G401 (cell line): Measurements from ENCODE around the gene NXPE3. TPM values are rescaled to one million over a fixed set of nuclear protein-coding genes. Genes with fewer than 3 reads are reported as not detected.
A peak's percentile ranks its signal among the peaks of the same experiment; 100 is the strongest.

Experiments used
- DNase-seq: peaks from one replicate; pipeline ENCODE4 v3.0.0-alpha.2; 2015; ENCODE audit warnings: low spot score
- in situ Hi-C: cut with HindIII; loops from 2 replicates; pipeline ENCODE4 v1.10.0; 2016; ENCODE audit warnings: low sequenced_read_pairs, mixed read lengths
- total RNA-seq: library from RNA; depleted of rRNA; stranded (reverse); fragments of >200 nt; shearing (Covaris generic); gene quantifications from 2 replicates; pipeline ENCODE4 v1.2.3, GENCODE V29; 2014

NXPE3 gene
- total RNA-seq, 1 experiment from 2014 or later, result 12.3 TPM

DNA sequence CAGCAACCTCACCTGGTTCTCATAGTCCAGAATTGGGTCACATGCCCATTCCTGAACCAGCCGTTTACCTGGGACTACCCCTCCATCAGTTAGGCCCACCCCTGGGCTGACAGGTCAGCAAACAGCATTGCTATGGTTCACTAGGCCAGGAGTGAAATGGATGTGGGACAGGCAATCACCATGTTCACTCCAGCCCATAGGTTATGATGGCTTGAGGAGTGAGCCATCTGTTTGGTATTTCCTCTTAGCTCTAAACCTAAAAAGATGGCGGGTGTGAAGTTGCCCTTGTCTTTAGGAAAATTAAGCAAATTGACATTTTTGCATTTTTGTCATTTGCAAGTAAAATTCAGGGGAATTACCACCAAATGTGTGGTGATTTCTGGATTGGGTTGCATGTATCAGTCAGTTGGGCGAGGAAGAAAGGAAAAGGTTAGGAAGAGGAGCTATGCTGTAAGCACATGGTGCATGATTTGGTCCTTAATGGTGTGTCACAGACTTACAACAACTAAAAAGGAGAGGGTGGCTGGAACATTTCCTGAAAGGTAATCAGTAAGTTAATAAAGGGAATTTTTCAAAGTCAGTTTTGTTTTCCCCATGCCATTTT is 17.2 kb downstream of the NXPE3 start:
- no peak for DNase-seq

DNA sequence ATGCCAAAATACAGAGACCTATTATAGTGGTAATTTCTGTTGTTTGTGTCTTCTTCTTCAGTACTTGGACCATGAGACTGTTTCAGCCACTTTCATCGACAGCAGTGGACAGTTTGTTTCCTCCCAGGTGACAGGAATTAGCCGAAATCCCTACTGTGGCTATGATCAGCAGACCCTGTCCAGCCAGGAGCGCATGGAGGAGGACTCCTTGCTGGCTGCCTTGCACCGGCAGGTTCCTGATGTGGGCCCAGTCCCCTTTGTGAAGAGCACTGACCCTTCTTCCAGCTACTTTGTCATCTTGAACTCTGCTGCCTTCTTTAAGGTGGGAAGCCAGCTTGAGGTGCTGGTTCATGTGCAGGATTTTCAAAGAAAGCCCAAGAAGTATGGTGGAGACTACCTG is 22.2 kb downstream of the NXPE3 start:
- DNase-seq, result no peak
- in situ Hi-C loops, result loop anchor here (25.0 kb wide), 1 partner anchor 436 kb away; no protein-coding TSS in a partner anchor

More for the DNA sequence above, 17.2 kb downstream of the NXPE3 start:
- in situ Hi-C loops, result no loop called here

GRCh38 chr3:101802179-101802578 is 23.2 kb downstream of the NXPE3 start:
- DNase-seq, result no peak
- in situ Hi-C loops, result loop anchor here (25.0 kb wide), 1 partner anchor 435 kb away; no protein-coding TSS in a partner anchor

DNA sequence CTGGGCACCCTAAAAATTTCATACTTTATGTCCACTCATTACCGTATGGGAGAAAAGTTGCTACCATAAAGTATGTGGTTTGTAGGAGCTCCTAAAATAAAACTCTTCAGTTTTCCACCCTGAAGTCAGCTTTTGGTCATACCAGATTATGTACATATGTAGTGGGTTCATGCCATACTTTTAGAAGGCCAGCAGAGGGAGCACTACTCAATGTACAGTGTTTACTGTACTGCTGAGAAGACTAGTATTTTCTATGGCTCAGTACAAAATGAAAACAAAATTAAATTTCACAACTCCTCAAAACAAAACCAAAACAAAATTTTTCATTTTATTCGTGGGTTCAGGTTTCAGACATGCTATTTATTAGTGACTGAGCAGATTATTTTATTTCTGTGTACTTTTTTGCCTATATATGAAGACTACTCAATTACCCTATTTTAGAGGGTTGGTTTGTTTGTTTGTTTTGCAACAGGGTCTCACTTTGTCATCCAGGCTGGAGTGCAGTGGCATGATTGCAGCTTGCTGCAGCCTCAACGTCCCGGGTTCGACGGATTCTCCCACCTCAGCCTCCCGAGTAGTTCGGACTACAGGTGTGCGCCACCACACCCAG is 24.3 kb downstream of the NXPE3 start:
- in situ Hi-C loops, result loop anchor here (25.0 kb wide), 1 partner anchor 434 kb away; no protein-coding TSS in a partner anchor
- DNase-seq, result peak; percentile 86

- DNase-seq, result no peak
- in situ Hi-C loops, result loop anchor here (25.0 kb wide), 1 partner anchor 433 kb away; no protein-coding TSS in a partner anchor
These were observed 24.9 kb downstream of the NXPE3 start for GRCh38 chr3:101803939-101804338.

DNA sequence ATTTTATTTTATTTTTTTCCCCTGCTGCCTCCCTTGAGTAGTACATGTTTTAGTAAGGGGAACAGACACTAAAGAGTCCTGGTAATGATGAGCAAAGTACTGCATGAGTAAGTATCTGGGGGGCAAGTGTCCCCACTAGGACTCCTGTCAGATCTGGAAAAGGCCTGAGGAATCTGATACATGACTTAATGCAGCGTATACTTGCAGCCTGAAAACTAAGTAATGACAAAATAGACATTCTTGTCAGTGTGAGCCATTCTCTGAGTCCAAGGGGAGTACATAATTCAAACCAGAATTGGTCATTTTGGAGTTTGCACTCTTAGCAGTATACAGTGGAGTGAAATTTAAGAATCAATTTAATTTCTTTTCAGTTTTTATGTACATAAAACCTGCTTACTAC is 27.5 kb downstream of the NXPE3 start:
- DNase-seq, result no peak
- in situ Hi-C loops, result loop anchor here (25.0 kb wide), 1 partner anchor 431 kb away; no protein-coding TSS in a partner anchor

- in situ Hi-C loops, result loop anchor here (25.0 kb wide), 1 partner anchor 429 kb away; no protein-coding TSS in a partner anchor
- DNase-seq, result no peak
These were observed 28.9 kb downstream of the NXPE3 start for GRCh38 chr3:101807888-101808287.

DNA sequence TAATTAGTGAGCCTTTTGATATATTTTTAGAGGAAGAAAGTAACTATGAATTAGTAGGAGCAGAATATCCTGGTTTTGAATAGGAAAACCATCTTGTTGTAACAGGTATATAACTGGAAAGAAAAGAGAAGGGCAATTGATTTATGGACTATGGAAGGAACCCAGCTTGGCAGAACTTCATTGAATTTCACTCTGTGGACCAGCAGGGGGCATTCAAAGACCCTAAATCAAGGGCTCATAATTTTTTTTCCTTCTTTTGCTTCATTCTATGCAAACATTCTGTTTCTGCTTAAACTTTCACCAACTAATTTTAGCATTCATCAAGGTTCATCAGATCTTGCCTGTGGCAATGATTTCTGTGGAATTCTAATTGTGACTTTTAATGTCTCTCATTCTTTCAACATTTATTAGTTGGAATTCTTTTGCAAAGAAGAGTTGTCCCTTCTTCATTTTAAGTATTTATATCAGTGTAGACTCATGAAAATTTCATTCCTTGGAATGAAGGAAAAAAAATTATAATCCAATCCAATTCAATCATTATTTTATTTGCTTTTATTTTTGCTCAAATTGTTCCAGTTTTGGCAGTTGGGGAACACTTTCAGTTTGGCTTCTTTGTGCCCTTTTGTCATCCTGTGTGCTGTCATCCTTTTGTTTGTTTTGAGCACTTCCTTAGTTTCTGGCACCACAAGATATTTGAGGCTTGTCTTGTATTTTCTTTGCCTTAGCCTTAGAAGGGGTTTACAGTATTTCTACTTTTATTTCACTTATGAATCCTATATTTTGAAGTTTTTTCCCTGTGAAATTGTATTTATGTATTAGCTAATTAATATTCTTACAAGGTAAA is 30.4 kb downstream of the NXPE3 start:
- DNase-seq, result no peak
- in situ Hi-C loops, result loop anchor here (25.0 kb wide), 1 partner anchor 428 kb away; no protein-coding TSS in a partner anchor

- no peak for DNase-seq
- in situ Hi-C loops, result loop anchor here (25.0 kb wide), 1 partner anchor 427 kb away; no protein-coding TSS in a partner anchor
These were observed 31.0 kb downstream of the NXPE3 start for GRCh38 chr3:101810022-101810418.

DNA sequence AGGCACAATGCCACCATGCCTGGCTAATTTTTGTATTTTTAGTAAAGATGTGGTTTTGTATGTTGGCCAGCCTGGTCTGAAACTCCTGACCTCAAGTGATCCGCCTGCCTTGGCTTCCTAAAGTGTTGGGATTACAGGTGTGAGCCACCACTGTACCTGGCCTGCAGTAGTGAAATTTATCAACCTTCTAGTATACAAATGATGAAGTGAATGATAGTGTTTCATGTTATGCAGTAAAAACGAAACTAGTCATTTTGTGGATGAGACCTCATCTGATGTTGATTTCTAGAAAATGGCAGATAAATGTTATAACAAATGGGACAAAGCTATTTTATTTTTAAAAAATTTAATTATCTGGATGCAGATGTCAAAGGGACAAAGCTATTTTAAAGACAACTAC is 32.9 kb downstream of the NXPE3 start:
- in situ Hi-C loops, result loop anchor here (25.0 kb wide), 1 partner anchor 425 kb away; no protein-coding TSS in a partner anchor
- DNase-seq, result no peak

DNA sequence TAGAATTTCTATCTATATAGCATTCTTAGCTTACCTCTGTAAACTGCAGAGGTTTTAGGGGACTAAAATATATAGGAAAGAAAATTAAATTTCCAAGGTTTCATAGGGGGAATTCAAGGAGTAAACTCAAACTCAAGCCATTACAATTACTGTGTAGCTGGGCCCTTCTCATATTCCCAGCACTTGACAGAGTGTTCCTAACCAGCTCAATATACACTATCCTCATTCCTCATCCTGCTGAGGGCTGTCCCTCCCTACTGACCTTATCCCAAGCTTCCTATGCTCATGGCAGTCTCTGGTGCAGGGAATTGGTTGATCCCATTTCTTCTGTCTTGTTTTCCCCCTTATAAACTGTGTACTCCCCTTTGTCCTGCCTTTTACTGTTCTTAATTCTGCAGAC is 33.9 kb downstream of the NXPE3 start:
- in situ Hi-C loops, result loop anchor here (25.0 kb wide), 1 partner anchor 424 kb away; no protein-coding TSS in a partner anchor
- DNase-seq, result no peak

GRCh38 chr3:101813817-101814440 is 34.9 kb downstream of the NXPE3 start:
- in situ Hi-C loops, result loop anchor here (25.0 kb wide), 1 partner anchor 423 kb away; no protein-coding TSS in a partner anchor
- DNase-seq, result no peak

- DNase-seq, result no peak
- in situ Hi-C loops, result loop anchor here (25.0 kb wide), 1 partner anchor 422 kb away; no protein-coding TSS in a partner anchor
These were observed 35.8 kb downstream of the NXPE3 start for GRCh38 chr3:101814835-101815234.

- in situ Hi-C loops, result loop anchor here (25.0 kb wide), 1 partner anchor 421 kb away; no protein-coding TSS in a partner anchor
- DNase-seq, result no peak
These were observed 37.5 kb downstream of the NXPE3 start for GRCh38 chr3:101816215-101817149.

DNA sequence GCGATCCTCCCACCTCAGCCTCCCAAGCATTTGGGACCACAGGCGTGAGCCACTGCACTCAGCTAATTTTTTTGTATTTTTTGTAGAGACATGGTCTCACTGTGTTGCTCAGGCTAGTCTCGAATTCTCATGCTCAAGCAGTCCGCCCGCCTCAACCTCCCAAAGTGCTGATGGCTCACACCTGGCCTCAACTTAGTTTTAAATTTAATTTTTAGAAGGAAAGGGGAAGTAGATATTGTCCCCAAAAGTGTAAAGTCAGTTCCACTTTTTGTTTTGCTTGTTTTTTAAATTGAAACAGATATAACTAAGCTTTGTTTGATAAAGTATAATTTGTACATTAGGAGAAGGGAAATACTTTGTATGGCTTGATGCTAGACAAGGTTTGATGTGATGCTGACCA is 39.0 kb downstream of the NXPE3 start:
- in situ Hi-C loops, result loop anchor here (25.0 kb wide), 1 partner anchor 419 kb away; no protein-coding TSS in a partner anchor
- no peak for DNase-seq

- in situ Hi-C loops, result loop anchor here (25.0 kb wide), 1 partner anchor 418 kb away; no protein-coding TSS in a partner anchor
These were observed 40.7 kb downstream of the NXPE3 start for GRCh38 chr3:101819649-101820206.

DNA sequence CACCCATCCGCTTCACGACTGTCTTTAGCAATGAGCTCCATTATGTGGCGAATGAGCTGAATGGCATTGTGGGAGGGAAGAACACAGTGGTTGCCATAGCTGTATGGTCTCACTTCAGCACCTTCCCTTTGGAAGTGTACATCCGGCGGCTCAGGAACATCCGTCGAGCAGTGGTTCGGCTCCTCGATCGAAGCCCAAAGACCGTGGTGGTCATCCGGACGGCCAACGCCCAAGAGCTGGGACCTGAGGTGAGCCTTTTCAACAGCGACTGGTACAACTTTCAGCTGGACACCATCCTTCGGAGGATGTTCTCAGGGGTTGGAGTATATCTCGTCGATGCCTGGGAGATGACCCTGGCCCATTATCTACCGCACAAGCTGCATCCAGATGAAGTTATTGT is 42.5 kb downstream of the NXPE3 start:
- DNase-seq, result no peak
- in situ Hi-C loops, result loop anchor here (25.0 kb wide), 1 partner anchor 416 kb away; no protein-coding TSS in a partner anchor

More at GRCh38 chr3:101819649-101820206, 40.7 kb downstream of the NXPE3 start:
- DNase-seq, result no peak
